Panc1 (cell line): ENCODE results near the gene UAP1L1. TPM values are rescaled to one million over a fixed set of nuclear protein-coding genes. Genes with fewer than 3 reads are reported as not detected.

ENCODE experiments used
- ATAC-seq: fragments of 200-7000 bp; cut with Tn5 transposase; 2 replicates; pipeline ENCODE4 v1.9.1; 2020; ENCODE audit warnings: mild to moderate bottlenecking, moderate library complexity
- BruUV-seq: library from RNA; stranded (reverse); fragments of 400-500 nt; replicated peaks from 2 replicates; lab custom pipeline; 2021; lab: Mats Ljungman, UMichigan
- CTCF ChIA-PET: fragments of 300-600 bp; sonication (Branson Sonifier 250); formaldehyde crosslinking; loops from one replicate; lab custom pipeline; 2022; ENCODE audit warnings: antibody characterized with exemption; lab: Charles Lee
- POLR2A ChIA-PET: fragments of 300-600 bp; sonication (Branson Sonifier 250); formaldehyde crosslinking; loops from one replicate; lab custom pipeline; 2022; ENCODE audit warnings: antibody characterized with exemption; lab: Charles Lee
- DNase-seq: peaks from one replicate; pipeline ENCODE4 v3.0.0-alpha.2; 2010; ENCODE audit warnings: low read depth, low spot score
- H3K27ac ChIP-seq: 2 replicates; pipeline ENCODE4 v1.5.1; 2011; ENCODE audit warnings: mild to moderate bottlenecking, low read length, inconsistent platforms
- H3K27me3 ChIP-seq: fragments of 200-500 bp; sonication (Bioruptor generic); 2 replicates; pipeline ENCODE4 v1.6.0; 2014; ENCODE audit warnings: low read length, inconsistent platforms; ENCODE audit not compliant: control insufficient read depth, insufficient read depth
- H3K36me3 ChIP-seq: fragments of 200-500 bp; sonication (Bioruptor generic); 2 replicates; pipeline ENCODE4 v1.5.1; 2014; ENCODE audit warnings: inconsistent platforms, mild to moderate bottlenecking, low read length, moderate library complexity; ENCODE audit not compliant: control insufficient read depth, insufficient read depth
- H3K4me1 ChIP-seq: 2 replicates; pipeline ENCODE4 v1.5.1; 2011; ENCODE audit warnings: inconsistent platforms, mild to moderate bottlenecking, low read length, moderate library complexity; ENCODE audit not compliant: control insufficient read depth, insufficient read depth
- H3K4me3 ChIP-seq, 2 experiments: 2 replicates each; pipeline ENCODE4 v1.5.1; 2011 to 2012; ENCODE audit warnings: low read depth in 2 of 2, low read length in 2 of 2, mild to moderate bottlenecking in 2 of 2, inconsistent platforms in 1 of 2, moderate library complexity in 1 of 2
- H3K9me3 ChIP-seq: fragments of 200-500 bp; sonication (Bioruptor generic); 2 replicates; pipeline ENCODE4 v1.5.1; 2014; ENCODE audit warnings: low read depth, mild to moderate bottlenecking, inconsistent platforms, low read length, moderate library complexity; ENCODE audit not compliant: control insufficient read depth, insufficient read depth
- CTCF ChIP-seq: fragments of 450-650 bp; IDR thresholded peaks from 2 replicates; pipeline ENCODE4 v1.5.1; 2017; ENCODE audit warnings: mild to moderate bottlenecking
- POLR2AphosphoS5 ChIP-seq: IDR thresholded peaks from 2 replicates; pipeline ENCODE4 v1.6.1; 2012; ENCODE audit warnings: mild to moderate bottlenecking, low read depth, low read length, moderate library complexity
- SIN3A ChIP-seq: IDR thresholded peaks from 2 replicates; pipeline ENCODE4 v1.6.1; 2012; ENCODE audit warnings: low read depth, mild to moderate bottlenecking, low read length, moderate library complexity, borderline replicate concordance; ENCODE audit not compliant: insufficient read depth
- TCF7L2 ChIP-seq: IDR thresholded peaks from 2 replicates; pipeline ENCODE4 v1.6.1; 2011; ENCODE audit warnings: mild to moderate bottlenecking, low read depth, low read length, inconsistent platforms
- in situ Hi-C: cut with HindIII; loops from 2 replicates; pipeline ENCODE4 v1.10.0; 2016; ENCODE audit warnings: low sequenced_read_pairs, low pct_unique_long_range_greater_than_20kb
- intact Hi-C: fragments of 100-400 bp; cut with micrococcal nuclease; formaldehyde crosslinking; loops from one replicate; pipeline ENCODE4 v1.10.0; 2022; ENCODE audit not compliant: unreplicated experiment
- total RNA-seq: library from RNA; stranded (reverse); gene quantifications from one replicate; pipeline ENCODE4 v1.2.1, GENCODE V29; 2021; ENCODE audit not compliant: unreplicated experiment
- TF ChIP-seq, protein P1 (sequence below), 2 experiments: IDR thresholded peaks; 2 replicates each; pipeline ENCODE4 v1.6.1; 2011 to 2012; ENCODE audit warnings: low read depth in 2 of 2, control low read depth in 1 of 2, low read length in 1 of 2, mild to moderate bottlenecking in 1 of 2, moderate library complexity in 1 of 2; ENCODE audit not compliant: insufficient read depth in 1 of 2

UAP1L1 gene
- total RNA-seq, 1 experiment from 2014 or later = 23.1 TPM

GRCh38 chr9:137042751-137043727 is 34.3 kb upstream of the UAP1L1 start:
- no peak for ATAC-seq
- TF ChIP-seq CTCF (no peak), TCF7L2 (no peak), POLR2AphosphoS5 (no peak), SIN3A (no peak)
- TF ChIP-seq, protein P1, sequence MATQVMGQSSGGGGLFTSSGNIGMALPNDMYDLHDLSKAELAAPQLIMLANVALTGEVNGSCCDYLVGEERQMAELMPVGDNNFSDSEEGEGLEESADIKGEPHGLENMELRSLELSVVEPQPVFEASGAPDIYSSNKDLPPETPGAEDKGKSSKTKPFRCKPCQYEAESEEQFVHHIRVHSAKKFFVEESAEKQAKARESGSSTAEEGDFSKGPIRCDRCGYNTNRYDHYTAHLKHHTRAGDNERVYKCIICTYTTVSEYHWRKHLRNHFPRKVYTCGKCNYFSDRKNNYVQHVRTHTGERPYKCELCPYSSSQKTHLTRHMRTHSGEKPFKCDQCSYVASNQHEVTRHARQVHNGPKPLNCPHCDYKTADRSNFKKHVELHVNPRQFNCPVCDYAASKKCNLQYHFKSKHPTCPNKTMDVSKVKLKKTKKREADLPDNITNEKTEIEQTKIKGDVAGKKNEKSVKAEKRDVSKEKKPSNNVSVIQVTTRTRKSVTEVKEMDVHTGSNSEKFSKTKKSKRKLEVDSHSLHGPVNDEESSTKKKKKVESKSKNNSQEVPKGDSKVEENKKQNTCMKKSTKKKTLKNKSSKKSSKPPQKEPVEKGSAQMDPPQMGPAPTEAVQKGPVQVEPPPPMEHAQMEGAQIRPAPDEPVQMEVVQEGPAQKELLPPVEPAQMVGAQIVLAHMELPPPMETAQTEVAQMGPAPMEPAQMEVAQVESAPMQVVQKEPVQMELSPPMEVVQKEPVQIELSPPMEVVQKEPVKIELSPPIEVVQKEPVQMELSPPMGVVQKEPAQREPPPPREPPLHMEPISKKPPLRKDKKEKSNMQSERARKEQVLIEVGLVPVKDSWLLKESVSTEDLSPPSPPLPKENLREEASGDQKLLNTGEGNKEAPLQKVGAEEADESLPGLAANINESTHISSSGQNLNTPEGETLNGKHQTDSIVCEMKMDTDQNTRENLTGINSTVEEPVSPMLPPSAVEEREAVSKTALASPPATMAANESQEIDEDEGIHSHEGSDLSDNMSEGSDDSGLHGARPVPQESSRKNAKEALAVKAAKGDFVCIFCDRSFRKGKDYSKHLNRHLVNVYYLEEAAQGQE (IDR thresholded peaks at IDR 0.05; ENCODE audit: insufficient read depth in 1 of 2, low read depth in 2 of 2, low read length in 1 of 2) = no peak
- no peaks in the 10 kb centered on the region for H3K27me3 ChIP-seq
- H3K36me3 ChIP-seq = no peaks in the 10 kb centered on the region
- DNase-seq = no peak
- ChIA-PET CTCF (no interaction called here), POLR2A (no interaction called here)
- in situ Hi-C loops (no loop called here), intact Hi-C loops (no loop called here)
- no peaks in the 10 kb centered on the region for H3K9me3 ChIP-seq
- BruUV-seq = no TSS peak
- H3K4me1 ChIP-seq = peaks cover 10% of the 10 kb centered on the region; the same call in 1 of the 2 replicates
- no peak overlapping the region for H3K4me3 ChIP-seq
- no peak overlapping the region for H3K27ac ChIP-seq

GRCh38 chr9:137044037-137044436 is 33.3 kb upstream of the UAP1L1 start:
- ATAC-seq = no peak
- H3K4me1 ChIP-seq = peaks cover 10% of the 10 kb centered on the region; the same call in 1 of the 2 replicates
- intact Hi-C loops (no loop called here), in situ Hi-C loops (no loop called here)
- H3K27ac ChIP-seq = no peak overlapping the region
- ChIA-PET CTCF (no interaction called here), POLR2A (no interaction called here)
- no peak for DNase-seq
- no peaks in the 10 kb centered on the region for H3K36me3 ChIP-seq
- no peaks in the 10 kb centered on the region for H3K27me3 ChIP-seq
- H3K9me3 ChIP-seq = no peaks in the 10 kb centered on the region
- no peak overlapping the region; a peak in 1 of 4 replicates for H3K4me3 ChIP-seq
- TF ChIP-seq, protein P1 (IDR thresholded peaks at IDR 0.05; ENCODE audit: insufficient read depth in 1 of 2, low read depth in 2 of 2, low read length in 1 of 2) = no peak
- TF ChIP-seq TCF7L2 (no peak), POLR2AphosphoS5 (no peak), CTCF (no peak), SIN3A (no peak)
- TSS peak; percentile 90 for BruUV-seq
